ENCODE results near the gene ARID1B. TPM values are rescaled to one million over a fixed set of nuclear protein-coding genes. Genes with fewer than 3 reads are reported as not detected.

ARID1B gene
- total RNA-seq, 1 experiment from 2014 or later, result 60.3 TPM

GRCh38 chr6:156977527-156978291, 200.5 kb downstream of the ARID1B start (continued):
- TF ChIP-seq ZBTB43 (CRISPR knock-in tag; IDR thresholded peaks at IDR 0.05), result no peak
- TF ChIP-seq RORB (CRISPR knock-in tag; IDR thresholded peaks at IDR 0.05), result no peak
- TF ChIP-seq ERG (CRISPR knock-in tag; IDR thresholded peaks at IDR 0.05), result no peak
- no peak for TF ChIP-seq ZNF138 (CRISPR knock-in tag; conservative IDR thresholded peaks at IDR 0.05)
- no peak for TF ChIP-seq MXD4 (CRISPR knock-in tag; IDR thresholded peaks at IDR 0.05; ENCODE audit: borderline replicate concordance)

- H3K36me3 Mint-ChIP-seq, result no peaks in the 10 kb centered on the region
- H3K27ac Mint-ChIP-seq, result peak overlapping the region; percentile 85
- ATAC-seq (no peak), DNase-seq (ENCODE audit: low spot score) (no peak)
- H3K9me3 Mint-ChIP-seq, result no peaks in the 10 kb centered on the region
- H3K27me3 Mint-ChIP-seq (ENCODE audit: low read depth), result no peaks in the 10 kb centered on the region
- CTCF ChIA-PET, result no interaction called here
- no peak for TF ChIP-seq CTCF (IDR thresholded peaks at IDR 0.05)
- H3K4me3 Mint-ChIP-seq, result no peak overlapping the region
- POLR2A ChIA-PET, result no interaction called here
- H3K4me1 Mint-ChIP-seq, result peaks cover 86% of the 10 kb centered on the region
These were observed 201.8 kb downstream of the ARID1B start for GRCh38 chr6:156978948-156979347.

- H3K27ac Mint-ChIP-seq, result peak overlapping the region; percentile 67
- no peak overlapping the region; the same call in 1 of the 2 replicates for H3K4me3 Mint-ChIP-seq
- peaks cover 90% of the 10 kb centered on the region for H3K4me1 Mint-ChIP-seq
- ChIA-PET POLR2A (no interaction called here), CTCF (interaction anchor here (0.6 to 1.0 kb wide), 2 partner anchors 17 to 104 kb away, joined by 3 read pairs; no protein-coding TSS in a partner anchor)
- no peaks in the 10 kb centered on the region for H3K9me3 Mint-ChIP-seq
- ATAC-seq (peak; percentile 85), DNase-seq (ENCODE audit: low spot score) (peak; percentile 41)
- no peaks in the 10 kb centered on the region for H3K36me3 Mint-ChIP-seq
- H3K27me3 Mint-ChIP-seq (ENCODE audit: low read depth), result no peaks in the 10 kb centered on the region
- TF ChIP-seq ERG (CRISPR knock-in tag; IDR thresholded peaks at IDR 0.05) (no peak), HMGXB4 (CRISPR knock-in tag; IDR thresholded peaks at IDR 0.05) (no peak), NFATC4 (CRISPR knock-in tag; IDR thresholded peaks at IDR 0.05) (no peak), ATF2 (CRISPR knock-in tag; IDR thresholded peaks at IDR 0.05; ENCODE audit: borderline replicate concordance, low read depth) (no peak), ATF1 (CRISPR knock-in tag; IDR thresholded peaks at IDR 0.05) (no peak), ARID4B (CRISPR knock-in tag; IDR thresholded peaks at IDR 0.05; ENCODE audit: borderline replicate concordance) (no peak), TEAD1 (CRISPR knock-in tag; IDR thresholded peaks at IDR 0.05) (no peak), ZNF532 (CRISPR knock-in tag; IDR thresholded peaks at IDR 0.05; ENCODE audit: borderline replicate concordance) (no peak)
These were observed 203.3 kb downstream of the ARID1B start for GRCh38 chr6:156980515-156980914.
